Stimulated activated CD8-positive, alpha-beta memory T cell treated with anti-CD3 and anti-CD28 coated beads, Interleukin-15, amount 100 ng/mL, for 48 hours (primary cell): ENCODE data around the gene CHSY1.

Experiments used
- DNase-seq, 2 donors: peaks; one replicate each; pipeline ENCODE4 v3.0.0-alpha.2; 2020; ENCODE audit warnings: low read depth in 2 of 2

The CHSY1 gene

DNA sequence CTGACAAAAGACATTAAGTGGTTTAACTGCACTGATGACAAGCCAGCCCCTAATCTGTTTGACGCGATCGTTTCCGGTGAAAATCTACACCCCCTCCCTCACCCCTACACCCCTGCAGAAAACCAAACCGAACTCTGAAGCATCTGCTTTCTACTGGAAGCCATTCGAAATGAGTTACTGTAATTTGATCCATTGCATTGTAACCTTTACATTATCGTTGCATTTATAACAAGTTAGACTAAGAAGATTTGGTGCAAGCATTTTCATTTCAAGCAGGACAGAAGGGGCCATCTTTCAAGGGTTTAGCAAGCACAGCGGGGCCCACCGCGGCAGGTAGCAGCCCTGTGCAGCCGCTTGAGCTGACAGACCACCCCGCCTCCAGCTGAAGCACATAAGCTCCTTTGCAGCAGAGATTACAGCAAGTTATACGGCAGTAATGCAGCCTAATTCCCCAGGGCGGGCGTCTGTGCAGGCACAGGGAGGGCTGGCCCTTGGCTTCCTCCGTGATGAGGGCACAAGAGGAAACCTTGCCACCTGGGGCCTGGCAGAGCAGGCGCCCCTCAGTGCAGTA, 79.3 kb downstream of the CHSY1 start:
- DNase-seq = no peak

DNA sequence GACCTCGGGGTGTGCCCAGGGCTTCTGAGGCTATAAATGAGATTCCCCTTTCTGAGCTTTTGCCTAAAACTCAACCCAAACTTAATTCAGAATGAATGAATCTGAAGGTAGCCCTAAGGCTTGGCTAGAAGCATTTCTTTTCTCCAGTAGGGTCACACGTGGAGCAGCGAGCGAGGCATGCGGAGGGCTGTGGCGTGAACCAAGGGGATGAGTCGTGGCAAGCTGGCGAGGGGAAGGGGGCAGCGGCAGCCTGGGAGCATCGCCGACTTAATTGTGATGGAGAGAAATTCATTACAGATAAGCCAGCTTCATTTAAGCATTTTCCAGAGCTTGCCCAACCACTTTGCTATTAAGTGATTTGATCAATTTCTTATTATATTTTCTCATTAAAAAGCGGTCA, 79.9 kb downstream of the CHSY1 start:
- no peak for DNase-seq

DNA sequence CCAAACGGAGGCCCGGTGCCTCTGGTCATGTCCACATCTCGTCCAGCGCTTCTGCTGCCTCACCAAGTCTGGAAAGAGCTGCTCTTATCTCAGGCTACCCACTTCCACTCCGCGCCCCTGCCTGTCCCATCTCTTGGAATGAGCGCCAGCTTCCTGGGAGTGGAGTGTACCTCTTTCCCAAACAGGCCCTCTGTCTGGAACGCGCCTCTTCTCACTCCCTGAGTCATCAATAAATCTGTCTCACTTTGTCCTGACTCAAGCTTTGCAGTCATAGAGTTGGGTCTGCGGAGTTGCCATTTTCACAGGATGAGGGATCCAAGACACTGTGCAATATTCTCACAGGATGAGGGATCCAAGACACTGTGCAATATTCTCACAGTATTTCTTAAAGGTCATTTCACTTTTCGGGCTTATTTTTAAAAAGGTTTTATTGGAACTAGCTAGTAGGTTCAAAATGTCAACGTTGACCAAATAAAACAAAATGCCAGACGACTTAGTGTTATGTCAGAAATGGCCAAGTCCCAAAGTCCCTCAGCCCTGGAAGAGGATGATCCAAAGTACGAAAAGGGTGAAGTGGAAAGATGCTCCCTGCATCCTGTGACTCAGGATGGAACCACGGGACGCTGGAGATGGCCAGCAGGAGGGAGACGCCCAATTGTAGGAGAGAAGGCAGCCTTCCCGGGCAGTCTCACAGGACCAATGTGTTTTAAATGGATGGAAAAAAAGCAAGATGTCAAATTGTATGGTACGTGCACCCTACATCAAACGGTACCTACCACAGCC, 81.1 kb downstream of the CHSY1 start:
- DNase-seq = no peak

DNA sequence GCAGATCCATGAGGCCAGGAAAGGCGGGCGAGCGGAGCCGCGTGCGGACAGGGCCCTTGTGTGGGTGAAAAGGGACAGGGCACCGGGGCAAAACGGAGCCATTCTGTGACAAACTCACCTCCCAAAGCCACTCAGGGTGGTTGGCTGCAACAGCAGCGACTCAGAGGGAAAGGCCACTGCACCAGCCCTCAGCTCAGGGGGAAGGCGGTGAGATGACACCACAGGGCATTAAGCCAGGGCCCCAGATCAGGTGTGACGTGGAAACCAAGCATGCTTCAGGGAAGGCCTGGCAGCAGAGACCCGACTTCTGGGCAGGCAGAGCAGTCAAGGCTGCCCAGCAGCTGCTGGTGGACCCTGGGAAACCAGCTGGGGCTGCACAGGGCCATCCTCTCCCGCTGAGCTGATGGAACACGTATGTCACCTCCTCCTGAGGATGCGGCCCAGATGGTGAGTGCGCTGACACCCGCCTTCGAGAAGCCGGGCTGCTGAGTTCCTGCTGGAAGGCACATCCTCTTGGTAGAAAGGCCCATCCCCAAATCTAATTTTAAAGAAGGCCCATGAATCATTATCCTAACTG, 82.3 kb downstream of the CHSY1 start:
- no peak for DNase-seq

DNA sequence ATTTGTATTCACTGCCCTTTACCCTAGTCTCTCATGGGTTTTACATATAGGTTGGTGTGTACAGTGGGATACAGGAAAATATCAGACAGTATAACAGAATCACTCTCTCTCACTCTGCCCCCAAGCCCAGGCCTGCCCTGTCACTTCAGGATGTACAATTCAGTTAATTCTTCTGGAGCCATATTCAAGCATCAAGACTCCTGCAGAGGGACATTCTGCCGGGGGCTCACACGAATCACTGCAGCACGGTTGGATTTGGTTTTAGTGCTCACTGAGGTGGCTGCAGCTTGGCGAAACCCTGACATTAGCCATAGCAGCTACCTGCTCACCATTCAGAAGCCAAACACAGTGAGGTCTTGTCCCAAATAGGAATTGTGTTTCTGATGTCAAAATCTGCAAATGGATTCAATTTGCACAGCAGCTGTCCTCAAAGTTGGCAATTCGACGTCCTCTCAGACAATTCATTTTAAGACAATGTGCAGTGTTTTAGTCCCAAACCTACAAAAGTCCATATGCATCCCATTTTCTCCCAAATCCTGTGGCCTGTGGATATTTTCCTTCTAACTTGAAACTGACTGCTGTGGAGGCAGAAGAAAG, 82.9 kb downstream of the CHSY1 start:
- DNase-seq = no peak

DNA sequence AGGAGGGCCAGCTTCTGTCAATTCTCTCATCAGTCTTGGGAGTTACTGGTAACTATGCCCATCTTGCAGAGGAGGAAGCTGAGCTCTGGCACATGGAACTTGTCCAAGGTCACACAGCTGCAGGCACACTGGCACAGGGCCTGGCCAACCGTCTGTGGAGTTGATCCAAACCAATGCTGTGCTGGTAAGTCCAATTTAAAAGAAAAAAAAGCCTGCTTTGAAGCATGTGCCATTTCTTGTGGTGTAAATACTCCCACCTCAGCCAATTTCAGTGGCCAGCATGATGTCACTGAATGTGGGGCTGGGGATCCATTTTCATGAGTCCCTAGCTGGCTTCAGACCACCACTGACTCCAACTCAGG, 83.4 kb downstream of the CHSY1 start:
- no peak for DNase-seq

DNA sequence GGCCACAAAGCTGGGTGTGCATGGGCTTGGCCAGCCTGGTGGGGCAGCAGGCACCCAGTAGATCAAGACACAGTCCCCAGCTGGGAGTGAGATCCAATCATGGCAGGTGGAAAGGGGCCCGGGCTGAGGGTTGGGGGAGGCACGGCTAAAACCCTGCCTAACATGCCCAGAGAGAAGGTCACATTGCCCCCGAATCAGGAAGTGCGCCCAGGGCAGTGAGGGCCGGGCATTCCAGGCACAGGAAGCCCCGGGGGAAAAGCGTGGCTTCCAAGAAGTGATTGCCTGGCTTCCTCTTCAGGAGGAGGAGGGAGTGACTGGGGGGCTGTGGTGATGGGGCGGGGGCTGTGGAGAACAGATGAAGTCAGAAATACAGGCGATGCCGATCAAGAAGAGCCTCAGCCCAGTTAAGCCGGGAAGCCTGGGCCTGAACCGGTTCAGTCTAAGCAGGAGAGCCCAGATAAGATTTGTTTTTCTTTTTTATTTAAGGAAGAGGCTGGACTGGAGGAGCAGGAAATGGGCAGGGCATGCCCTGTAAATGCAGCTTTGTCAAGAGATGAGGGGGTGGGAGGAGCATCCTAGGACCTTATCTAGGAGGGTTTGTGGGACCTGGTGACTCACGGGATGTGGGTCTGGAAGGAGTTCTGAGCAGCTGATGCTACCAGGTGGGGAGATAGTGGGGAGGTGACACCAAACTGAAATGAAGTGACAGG, 83.9 kb downstream of the CHSY1 start:
- peak; percentile 68 to 71 for DNase-seq

DNA sequence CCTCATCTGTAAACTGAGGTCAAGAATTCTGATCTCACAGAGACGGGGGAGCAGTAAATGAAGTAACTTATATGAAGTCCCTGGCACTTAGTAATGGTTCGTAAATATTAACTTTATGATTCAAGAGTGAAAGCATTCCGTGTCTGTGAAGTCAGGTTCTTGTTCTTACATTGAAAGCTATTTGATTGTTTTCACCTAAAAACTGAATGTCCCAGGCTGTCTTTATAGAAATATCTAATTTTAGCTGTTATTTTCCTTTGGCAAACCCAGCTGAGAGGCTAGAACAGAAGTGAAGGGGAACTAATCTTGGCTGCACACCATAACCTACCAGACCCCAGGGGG, 84.5 kb downstream of the CHSY1 start:
- no peak for DNase-seq

DNA sequence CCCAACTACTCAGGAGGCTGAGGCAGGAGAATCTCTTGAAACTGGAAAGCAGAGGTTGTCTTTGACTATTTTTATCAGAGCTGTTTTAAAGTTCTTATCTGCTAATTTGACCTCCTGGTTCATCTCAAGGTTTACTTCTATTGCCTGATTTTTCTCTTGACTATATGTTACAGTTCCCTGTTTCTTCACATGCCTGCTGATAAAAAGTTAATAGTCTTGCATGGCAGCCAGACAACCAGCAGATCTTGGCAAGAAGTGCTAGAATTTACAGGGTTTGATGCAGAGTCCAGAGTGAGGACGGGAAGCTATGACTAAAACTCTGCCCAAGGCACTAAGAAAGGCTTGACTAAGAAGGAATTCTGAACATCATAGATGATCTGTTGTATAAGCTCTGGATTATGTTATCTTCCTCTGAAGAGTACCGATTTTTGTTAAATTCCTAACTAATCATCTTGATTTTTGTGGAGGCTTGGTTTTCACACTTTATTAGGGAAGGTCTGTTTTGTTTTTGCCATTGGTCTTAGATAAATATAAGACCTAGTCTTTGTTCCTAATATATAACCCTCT, 85.9 kb downstream of the CHSY1 start:
- DNase-seq = no peak

DNA sequence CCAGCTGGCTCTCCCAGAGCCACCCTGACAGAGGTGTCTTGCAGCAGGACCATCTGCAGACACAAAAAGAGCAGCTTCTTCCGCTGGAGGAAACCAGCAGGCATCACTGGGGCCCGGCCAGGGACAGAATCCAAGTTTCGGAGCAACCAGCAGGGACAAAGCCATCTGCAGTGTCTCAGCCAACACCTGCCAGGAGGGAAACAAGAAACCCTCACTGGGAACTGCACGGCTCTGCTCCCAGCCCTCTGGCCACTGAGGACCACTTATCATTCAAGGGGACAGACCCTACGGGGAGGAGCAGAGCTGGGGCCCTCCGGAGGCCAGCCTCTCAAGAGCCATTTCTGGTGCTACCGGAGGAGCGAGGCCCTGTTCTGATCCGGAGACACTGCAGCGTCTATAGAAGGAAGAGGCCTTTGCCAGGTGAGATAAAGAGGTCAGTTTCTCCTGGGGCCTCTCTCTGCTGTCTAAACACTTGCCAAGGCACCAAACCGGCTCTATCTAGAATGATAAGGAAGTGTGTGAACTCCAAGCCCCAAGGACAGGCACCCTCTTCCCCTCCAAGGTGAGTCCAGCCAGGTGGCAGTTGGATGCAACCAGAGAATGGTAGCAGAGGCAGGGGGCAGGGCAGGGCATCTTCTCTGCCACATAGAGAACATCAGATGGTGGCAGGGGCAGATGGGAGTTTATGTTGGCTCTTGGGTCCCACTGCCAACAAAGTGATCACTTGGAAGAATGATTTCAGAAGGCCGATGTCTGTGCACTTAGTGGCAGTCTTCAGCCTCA, 89.0 kb downstream of the CHSY1 start:
- DNase-seq = no peak

DNA sequence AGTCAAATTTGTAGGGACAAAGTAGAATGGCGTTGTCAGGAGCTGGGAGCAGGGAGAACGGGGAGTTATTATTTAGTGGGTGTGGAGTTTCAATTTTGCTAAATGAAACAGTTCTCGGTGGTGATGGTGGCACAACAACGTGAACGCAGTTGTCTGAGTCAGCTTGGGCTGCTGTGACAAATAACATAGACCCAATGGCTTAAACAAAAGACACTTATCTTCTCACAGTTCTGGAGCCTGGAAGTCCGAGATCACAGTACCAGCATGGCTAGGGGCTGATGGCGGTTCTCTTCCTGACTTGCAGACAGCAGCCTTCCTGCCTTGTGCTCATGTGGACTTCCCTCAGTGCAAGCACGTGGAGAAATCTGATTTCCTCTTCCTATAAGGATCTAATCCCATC, 90.2 kb downstream of the CHSY1 start:
- DNase-seq = no peak

DNA sequence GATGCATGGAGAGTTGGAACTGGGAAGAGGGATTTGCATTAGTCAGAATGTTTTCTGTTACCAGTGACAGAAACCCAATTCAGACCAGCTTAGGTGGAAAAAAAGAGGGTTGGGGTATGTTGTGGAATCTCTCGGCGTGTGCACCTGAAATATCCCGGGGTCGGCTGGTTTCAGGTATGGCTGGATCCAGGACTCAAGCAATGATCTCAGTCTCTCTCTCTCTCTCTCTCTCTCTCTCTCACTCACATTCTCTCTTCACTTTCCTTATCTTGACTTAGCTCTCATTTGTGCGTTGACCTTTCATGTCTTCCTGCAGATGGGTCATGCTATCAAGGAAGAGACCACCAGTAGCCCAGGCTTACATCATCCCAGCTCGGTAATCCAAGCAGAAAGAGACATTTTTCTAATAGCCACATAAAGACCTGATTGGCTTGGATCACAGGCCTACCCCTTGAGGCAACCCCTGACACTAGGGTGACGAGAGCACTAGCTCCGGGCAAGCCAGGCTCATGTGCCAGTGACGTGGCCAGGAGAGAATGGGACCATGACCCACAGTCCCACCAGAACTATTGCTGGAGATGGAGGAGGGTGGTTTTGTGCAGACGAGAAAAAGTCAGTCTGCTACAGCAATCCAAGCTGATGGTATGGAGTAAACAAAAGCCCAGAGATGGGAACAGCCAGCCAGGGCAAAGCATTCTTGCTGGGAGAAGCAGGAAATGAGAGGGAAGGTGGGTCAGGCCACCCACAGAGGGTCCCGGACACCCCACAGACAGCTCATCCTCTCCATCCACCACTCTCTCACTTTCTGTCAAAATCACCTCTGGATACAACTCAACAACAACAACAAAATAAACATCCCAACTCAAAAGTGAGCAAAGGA, 91.7 kb downstream of the CHSY1 start:
- DNase-seq = no peak

DNA sequence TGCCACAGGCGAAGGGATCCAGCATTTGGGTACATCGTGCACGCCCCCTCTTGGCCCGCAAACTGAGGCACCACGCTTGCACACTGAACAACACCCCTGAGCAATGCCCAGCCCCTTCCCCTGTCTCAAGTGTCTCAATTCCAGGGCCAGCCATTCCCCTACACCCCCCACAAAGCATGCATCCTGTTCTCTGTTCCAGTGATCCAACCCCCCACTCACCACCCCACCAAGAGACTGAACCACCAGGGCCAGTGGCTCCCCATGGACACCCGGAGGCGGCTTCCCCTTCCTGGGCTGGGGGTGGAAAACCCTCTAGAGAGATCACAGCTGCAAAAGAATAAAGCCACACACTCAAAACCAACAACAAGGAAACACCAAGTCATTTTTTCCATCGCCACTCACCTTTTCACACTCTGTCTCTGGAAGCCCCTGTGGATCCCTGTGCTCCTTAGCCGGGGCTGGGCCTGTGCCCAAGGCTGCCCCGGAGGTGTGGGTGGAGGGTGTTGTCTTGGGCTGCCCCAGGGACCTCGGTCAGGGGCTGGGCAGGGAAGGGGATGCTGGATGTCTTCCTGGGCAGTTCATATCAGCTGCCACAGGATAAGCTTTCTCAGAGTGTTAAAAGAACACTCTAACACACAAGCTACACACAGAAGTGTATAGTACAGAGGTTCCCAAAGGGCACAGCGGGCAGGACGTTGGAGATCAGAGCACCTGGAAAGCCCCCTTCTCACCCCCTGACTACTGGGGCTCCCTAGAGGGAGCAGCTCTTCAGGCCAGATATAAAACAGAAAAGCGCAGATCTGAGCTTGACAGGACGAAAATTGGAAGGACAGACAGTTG, 92.5 kb downstream of the CHSY1 start:
- no peak for DNase-seq

DNA sequence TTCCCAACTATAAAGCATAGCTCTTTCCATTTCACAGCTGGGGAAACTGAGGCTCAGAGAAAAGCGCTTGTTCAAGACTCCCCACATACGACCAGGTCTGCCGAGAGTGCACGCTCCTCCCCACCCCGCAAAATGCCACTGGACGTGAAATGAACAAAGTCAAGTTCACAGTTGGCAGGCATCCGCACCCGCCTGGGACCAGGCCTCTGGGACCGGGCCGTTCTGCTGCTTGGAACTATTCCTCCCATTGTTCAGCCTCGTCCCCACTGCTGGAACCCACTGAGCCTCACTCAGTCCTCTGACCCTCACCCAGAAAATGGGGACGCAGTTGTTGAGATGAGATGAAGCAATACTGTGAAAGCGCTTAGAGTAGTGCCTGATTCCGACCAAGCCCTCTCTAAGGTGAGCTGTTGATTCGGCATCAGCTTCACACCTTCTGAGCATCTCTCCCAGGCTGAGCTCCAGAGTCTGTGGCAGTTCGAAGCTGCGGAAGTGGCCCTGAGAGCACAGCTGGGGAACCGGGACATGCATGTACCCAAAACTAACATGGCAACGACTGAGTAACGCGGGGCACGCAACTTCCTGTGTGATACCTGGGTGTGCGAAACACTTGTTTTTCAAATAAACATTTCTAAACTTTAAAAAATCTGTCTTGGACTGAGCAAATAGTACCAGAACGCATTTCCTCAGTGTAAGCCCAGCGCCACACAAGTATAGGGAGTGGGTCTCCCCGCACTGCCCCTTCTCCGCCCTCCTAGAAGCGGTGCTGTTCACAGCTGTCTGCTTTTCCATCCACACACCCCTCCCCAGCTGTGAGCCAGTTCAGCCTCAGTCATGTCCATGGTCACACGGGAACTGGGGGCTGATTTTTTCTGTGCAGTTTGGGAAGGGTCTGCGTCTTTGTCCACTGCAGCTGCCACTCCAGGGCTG, 93.4 kb downstream of the CHSY1 start:
- DNase-seq = no peak

DNA sequence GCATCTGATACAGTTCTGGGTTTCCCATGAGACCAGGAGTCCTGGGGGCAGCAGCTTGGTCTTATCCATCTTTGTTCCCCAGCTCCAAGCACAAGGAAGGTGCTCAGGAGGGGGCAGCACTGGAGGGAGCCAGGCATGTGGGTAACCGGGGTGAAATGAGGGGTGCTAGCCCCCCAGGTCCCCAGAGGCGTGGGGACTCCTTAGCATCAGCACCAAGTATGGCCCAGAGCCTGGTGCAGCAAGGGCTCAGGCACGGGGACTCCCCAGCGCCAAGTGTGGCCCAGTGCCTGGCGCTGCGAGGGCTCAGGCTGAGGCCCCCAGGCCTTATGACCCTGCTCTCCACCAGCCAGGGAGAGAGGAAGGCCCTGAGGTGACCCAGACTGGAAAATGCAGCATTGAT, 94.1 kb downstream of the CHSY1 start:
- no peak for DNase-seq

DNA sequence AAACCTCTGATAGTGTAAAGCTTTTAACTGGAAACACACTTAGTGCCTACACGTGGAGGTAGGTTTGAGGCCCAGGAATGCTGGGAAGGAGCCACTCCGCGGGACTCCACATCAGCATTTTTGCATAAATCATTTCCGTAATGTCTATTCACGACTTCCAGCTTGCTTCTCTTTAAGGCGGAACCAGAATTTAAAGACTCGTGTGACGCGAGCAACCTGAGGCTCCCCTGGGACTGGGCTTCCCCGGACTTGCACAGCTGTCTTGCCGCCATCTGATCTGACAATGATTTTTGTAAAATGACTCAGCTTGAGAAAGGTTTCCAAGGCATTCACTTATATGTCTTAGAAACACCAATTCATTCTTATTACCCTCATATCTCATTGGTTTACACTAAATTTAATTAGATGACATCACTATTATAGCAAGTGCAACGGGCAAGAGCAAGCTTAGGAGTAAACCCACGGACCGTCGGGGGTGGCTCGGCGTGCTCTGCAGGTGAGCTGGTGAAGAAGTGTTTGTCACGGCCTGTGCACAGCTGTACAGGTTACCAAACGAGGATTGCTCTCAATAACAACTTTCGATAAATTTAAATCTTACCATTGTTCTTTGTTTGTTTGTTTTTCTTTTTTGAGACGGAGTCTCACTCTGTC, 95.2 kb downstream of the CHSY1 start:
- no peak for DNase-seq

DNA sequence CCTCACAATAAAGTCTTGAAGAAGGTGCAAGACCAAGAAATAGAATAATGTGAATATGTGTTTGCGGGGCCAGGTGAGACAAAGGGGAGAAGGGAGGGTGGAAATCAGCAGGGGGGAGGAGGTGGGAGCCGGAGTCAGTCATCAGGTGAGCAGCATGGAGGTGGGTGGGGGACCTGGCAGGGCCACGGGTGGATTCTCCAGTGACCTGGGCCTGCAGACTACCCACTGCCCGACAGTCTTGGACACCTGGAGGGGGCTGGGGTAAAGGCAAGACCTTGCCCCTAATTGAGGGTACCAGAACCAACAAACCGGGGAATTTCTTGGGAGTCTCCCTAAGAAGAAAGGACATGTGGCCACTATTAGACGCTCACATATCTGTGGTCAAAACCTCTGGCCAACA, 95.8 kb downstream of the CHSY1 start:
- no peak for DNase-seq
